Jurkat, Clone E6-1 (cell line): Measurements from ENCODE around the gene TENT5C.
A peak's percentile ranks its signal among the peaks of the same experiment; 100 is the strongest.

Experiments
- DNase-seq: peaks from one replicate; pipeline ENCODE4 v3.0.0-alpha.2; 2011; ENCODE audit warnings: low read depth, low spot score
- H3K4me3 ChIP-seq: 2 replicates; pipeline ENCODE4 v1.5.1; 2011; ENCODE audit warnings: mild to moderate bottlenecking, low read length, control low read depth, moderate library complexity

TENT5C gene

DNA sequence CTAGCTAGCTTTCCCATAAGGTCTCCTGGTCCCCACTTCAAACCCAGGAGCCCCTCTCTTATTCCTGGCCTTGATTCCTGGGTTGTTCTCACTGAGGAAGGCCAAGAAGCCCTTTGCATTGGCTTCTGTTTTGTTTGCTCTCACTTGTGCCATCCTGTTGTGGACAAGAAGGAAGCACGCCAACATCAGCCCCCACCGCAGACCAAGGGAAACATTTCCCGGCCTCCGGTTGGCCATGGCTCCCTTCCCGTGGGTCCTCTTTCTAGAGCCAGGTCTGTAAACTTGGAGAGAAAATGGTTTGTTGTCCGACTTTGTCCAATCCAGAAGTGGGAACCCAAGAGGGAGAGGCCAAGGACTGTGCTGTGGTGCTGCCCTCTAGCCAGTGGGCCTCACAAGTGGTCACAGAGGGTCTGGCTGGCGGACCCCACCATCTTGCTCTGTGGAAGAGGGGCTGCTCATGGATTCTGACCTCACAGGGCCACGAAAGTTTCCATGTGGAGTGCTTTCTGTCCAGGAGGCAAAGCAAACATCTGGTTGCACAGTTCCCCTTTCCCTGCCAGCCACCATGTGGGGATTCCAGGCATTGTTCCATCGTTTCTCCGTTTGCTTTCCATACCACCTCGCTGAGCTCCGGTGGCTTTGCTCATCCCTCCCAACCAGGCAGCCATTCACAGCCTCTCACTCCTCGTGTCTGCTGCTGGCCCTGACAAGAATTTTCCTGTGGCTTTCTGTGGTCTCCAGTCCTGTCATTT lies 18.9 kb upstream of the TENT5C start:
- no peak for DNase-seq
- no peak overlapping the region for H3K4me3 ChIP-seq

DNA sequence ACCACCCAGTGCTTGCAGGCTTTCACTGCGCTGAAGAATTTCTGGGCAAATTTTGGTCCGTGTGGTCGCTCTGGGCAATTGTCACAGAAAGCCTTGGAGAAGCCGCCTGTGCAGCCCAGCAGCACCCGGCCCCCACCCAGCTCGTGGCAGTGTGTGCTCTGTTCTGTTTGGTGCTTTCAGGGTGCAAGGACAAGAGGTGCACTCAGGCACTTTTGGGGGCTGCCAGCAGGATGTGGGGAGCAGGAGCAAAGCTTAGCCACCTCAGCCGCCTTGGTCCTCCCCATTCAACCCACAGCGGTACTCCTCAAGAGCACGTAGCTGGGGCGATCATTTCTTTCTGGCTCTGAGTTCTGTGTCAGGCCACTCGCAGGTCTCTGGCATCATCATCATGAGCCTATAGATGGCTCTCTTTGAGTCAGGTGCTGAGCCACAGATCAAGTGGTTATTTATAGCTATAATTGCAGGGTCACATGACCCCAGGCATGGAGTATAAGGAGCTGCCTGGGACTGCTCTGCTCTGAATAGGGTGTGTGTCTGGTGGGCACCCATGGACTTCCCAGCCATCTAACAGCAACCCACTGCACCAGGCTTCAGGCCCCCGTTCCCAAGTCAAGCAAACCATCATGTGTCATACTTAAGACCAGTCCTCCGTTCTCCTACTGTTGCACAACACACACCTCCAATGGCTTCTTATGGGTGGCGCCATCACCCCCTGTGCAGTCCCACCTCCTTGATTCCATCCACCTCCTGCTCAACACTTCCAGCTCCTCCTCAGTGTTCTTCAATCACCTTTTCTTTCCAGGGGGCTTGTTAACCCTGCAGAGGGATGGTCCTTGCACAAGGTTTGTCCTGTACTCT lies 18.1 kb upstream of the TENT5C start:
- H3K4me3 ChIP-seq: no peak overlapping the region
- no peak for DNase-seq

DNA sequence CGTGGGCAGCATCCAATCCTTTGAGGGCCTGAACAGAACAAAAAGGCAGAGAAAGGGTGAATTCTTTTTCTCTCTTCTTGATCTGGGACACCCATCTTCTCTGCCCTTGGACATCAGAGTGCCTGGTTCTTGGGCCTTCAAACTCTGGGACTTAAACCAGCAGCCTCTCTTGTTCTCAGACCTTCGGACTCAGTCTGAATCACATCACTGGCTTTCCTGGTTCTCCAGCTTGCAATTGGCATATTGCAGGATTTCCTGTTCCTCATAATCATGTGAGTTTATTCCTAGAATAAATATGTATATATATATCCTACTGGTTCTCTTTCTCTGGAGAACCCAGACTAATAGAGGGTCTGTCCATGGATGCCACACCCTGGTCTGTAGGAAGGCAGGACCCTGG lies 16.3 kb upstream of the TENT5C start:
- DNase-seq: no peak

DNA sequence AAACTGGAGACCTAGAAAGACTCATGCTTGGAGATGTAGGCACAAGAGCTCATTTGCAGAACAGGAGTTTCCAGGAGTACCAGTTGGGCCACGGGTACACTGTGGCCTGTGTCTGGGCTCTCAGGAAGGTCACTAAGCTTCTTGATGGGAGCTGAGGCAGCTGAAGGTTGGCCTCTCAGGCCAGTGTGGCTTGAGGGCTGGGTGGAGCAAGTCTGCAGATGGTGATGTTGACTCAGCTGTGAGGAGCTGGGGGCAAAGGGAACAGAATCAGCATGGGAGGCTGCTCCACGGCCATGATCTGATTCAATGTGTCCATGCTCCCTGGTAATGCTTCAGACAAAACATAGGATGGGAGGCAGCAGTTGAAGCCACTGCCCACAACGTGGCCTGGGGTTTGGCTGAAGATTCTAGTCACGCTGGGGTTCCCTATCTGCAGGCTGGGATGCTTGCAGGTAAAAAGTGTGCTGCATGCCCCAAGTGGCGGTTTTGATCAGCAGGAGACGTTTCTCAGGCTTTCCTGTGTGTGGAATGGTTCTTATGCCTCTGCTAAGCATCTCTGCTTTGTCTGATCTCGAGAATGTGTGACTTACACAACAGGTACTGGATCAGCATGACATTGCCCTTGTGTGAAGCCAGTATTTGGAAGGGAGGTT lies 15.4 kb upstream of the TENT5C start:
- DNase-seq: no peak
- H3K4me3 ChIP-seq: no peak overlapping the region

More for the DNA sequence above, 16.3 kb upstream of the TENT5C start:
- H3K4me3 ChIP-seq: no peak overlapping the region

DNA sequence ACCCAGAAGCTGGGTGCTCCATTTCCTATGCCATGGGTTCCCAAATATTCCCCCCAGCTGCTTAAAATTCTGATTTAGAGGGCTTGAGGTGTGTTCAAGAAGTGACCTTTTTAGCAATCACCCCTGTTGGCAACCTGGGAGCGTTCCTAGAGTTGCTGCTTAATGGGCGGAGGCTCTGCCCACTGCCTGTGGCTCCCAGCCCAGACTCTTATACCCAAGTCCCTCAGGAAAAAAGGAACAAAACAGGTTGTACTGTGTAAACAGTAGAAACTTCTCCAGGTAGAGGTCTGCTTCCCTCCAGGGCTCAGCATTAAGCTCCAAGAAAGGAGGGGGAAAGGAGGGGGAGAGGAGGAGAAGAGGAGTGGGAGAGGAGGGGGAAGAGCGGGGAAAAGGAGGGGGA lies 14.6 kb upstream of the TENT5C start:
- no peak for DNase-seq
- no peak overlapping the region for H3K4me3 ChIP-seq

DNA sequence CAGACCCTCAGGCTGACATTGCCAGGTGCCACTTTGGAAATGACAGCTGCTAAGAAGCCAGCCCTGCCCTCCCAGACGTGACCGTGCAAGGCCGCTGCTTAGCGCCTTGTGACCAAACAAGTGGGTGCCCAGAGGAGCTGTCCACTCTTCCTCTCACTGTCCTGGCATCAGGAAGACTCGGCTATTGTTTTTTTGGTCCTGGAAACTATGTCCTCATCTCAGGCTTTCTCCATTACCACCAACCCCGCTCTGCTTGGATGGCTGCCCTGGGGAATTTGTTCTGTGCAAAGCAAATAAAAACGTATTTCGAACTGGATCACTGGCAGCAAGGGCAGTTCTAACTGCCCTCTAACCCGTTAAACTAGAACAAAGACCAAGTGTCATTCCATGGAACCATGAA lies 13.7 kb upstream of the TENT5C start:
- H3K4me3 ChIP-seq: no peak overlapping the region
- DNase-seq: no peak

DNA sequence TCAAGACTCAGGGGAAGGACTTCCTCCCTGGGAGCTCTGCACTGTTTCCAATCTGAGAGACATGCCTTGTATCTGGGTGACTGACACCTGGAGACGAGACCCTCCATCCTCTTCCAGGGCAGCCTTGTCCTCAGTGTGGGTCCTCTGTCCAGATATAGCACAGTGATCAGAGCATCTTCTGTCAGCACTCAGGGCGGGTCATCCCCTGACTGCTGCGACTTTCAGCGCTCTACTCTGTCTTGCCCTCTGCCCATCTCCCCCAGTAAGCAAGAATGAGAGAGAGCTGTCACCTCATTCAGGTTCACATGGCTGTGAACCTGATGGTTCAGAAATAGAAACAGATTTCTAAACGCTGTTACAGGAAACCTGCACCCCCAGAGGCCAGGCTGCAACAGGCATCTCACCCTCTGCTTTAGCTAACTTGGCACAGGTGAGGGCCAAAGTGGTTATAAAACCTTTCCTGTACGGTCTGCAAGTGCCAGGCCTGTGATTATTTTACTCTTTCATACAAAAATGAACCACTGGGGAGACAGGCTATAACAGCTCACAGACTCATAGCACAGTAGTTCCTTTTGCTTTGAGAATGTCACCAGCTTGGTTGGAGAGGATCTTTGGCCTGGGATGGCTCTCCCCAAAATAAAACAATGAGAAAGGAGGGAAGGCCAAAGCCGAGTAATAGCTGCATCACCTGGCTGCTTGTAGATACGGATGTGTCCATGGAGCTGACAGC lies 11.4 kb upstream of the TENT5C start:
- DNase-seq: no peak
- no peak overlapping the region for H3K4me3 ChIP-seq

DNA sequence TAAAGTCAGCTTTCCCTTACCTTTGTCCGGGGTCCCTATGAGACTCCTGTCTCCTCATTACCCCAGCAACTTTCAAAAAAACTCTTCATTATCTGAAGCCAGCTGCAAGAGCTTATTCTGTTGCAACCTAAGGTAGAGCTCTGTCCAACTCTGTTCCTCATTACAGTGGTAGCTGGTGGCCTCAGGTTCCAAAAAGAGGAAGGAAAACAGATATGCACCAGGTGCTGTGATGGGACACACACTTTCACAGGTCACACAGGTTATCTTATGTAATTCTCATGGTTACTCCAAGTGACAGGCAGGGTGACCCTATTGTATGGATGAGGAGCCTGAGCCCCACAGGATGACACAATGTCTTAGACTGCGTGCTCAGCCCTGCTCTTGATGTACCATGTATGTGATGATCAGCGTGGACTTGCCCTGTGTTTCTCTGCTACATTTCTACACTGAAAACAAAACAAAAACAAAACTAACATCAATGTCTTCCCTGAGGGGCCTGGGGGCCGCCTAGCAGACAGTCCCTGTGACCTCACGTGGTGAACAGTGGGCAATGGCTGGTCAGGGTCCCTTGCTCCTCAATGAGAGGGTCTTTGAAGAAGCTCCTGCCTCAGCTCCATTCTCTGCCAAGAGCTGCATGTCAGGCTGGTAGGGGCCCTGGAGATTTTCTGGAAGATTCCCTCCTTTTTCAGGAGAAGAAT lies 9.7 kb upstream of the TENT5C start:
- no peak for DNase-seq
- H3K4me3 ChIP-seq: no peak overlapping the region

DNA sequence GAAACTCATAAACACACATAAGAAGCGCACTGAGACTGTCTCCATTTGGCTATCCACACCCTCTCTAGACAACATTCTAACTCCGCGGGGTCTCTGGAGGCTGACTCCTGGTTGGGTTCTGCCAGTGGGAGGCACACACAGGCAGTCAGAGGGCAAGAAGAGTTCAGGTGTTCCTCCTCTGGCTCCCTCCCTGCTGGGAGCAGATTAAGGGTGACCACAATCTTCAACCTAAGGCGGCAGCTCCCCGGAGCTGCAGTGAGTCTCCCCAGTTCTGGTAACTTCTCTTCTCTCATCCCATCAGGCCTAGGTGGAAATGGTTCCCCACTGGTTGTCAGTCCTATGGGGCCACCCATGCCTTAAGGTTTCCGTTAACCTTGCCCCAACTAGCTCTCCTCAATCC lies 7.4 kb upstream of the TENT5C start:
- no peak overlapping the region for H3K4me3 ChIP-seq
- no peak for DNase-seq

DNA sequence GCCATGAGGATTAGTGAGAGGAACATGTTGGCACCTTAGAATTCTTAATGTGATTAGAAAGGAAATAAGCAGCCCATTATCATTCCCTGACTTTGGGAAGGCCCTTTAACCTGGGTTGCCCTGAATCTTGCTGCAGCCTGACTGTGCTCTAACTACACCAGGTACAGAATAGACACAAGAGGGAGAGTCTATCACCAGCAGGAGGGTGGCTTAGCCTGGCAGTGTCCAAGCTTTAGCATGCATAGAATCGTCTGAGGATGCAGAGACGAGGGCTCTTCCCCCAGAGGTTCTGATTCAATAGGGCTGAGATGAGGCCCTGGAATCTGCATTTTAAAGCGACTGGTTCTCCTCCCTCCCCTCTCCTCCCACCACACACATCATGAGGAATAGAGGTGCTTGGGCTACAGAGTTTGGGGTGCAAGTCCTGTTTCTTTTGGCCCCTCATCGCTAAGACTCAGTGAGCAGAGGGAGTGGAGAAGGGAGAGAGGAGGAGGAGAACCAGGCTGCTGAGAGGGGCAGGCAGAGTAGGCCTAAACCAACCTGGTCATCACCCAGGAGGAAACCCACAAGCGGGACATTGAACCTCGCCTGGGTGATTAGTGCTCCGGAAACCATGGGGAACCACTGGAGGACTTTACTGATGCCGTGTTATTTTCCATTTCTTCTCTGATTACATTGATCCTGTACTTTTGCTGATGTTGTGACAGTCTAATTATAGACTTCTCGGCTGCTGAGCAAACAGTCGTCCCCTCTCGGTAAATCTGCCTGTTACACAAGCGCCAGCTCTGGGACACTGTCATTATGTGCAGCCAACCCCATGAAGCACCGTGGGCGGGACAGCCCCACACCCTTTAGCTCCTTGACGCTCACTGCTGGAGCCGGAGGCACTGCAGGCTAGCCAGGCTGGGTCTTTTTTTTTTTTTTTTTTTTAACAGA lies 6.3 kb upstream of the TENT5C start:
- DNase-seq: no peak
- no peak overlapping the region for H3K4me3 ChIP-seq

DNA sequence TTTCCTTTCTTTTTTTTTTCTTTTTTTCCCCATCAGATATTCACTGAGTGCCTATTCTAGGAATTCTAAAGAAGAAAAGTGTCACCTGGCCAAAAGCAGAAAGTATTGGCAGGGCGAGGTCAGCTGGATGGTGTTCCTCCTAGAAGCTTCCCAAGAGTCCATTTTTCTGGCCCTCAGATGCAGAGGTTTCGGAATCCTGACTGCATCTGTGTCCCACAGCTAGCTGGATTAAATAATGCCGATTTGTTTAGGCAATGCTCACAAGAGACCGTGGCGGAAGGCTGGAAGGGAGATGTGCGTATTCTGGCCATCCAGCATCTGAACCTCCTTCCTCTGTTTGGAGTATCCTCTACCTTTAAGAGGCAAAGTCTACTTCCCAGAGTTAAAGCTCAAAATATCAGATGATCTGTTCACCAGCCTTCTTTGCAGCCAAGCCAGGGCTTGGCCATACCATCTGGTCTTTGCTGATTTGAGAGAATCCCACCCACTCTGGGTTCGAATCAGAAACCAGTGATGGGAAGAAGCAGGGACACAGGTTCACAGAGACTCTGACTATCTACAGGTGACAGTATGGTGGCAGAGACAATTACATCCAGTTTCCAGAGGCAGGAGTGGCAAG lies 5.4 kb upstream of the TENT5C start:
- no peak for DNase-seq
- no peak overlapping the region for H3K4me3 ChIP-seq

DNA sequence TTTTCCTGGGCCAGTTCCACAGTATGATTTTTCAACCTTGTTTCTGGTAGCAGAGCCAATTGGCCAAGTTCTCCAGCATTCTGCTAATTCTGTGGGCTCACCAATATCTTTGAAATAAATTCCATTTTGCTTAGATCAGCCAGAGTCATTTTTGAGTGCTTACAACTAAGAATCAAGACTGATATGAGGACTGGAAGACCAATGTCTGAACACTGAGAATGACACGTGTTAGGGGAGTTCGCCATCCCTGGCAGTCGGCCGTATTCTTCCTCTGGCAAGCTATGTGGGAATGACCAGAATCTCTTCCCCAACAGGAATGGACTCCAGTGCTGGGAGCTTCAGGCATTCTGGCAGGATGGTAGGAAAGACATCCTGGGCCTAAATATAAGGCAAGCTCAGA lies 4.9 kb upstream of the TENT5C start:
- no peak overlapping the region for H3K4me3 ChIP-seq
- DNase-seq: no peak

DNA sequence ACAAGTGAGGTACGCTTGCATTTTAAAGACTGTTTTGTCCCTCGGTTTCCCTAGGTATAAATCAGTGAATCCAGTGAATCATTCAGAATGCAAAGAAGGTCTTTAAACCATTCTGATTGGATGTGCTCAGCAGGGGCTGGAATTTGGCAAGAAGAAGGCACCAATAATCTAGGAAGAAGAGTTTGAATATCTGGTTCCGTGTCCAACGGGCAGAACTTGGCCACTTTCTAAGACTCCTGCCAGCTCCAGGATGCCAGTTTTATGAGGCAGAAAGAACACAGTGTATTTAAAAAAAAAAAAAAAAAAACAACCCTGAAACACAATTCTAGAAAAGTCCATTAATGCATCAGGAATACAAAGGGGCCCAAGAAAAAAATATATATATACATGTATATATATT lies 3.0 kb upstream of the TENT5C start:
- no peak for DNase-seq
- H3K4me3 ChIP-seq: no peak overlapping the region

DNA sequence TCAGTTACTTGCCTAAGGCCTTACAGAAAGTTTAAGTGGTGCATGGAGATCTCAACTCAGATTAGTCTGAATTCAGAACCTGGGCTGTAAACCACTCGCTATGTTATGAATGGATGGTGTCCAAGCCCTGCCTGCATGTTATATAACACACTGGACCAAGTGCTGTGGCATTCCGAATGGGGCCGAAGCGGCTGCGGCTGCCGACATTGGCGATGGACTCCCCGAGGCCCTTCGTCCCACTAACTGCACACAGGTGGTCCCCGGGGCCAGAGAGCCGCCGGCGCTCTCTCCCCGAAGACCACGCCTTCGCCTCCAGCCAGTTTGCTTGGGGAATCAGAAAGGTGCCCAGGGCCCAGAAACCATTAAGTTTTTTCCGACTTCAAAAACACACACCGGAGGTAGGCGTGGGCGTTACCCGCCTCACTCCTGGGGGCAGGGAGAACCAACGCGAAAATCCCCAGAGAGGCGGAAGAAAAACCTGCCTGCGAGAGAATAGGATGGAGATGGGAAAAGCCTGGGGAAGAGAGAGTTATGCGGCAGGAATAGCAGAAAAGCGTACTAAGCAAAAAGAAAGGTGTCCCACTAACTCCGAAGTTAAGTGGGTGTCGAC lies 579 bp upstream of the TENT5C start:
- H3K4me3 ChIP-seq: peak overlapping the region; percentile 80
- no peak for DNase-seq

DNA sequence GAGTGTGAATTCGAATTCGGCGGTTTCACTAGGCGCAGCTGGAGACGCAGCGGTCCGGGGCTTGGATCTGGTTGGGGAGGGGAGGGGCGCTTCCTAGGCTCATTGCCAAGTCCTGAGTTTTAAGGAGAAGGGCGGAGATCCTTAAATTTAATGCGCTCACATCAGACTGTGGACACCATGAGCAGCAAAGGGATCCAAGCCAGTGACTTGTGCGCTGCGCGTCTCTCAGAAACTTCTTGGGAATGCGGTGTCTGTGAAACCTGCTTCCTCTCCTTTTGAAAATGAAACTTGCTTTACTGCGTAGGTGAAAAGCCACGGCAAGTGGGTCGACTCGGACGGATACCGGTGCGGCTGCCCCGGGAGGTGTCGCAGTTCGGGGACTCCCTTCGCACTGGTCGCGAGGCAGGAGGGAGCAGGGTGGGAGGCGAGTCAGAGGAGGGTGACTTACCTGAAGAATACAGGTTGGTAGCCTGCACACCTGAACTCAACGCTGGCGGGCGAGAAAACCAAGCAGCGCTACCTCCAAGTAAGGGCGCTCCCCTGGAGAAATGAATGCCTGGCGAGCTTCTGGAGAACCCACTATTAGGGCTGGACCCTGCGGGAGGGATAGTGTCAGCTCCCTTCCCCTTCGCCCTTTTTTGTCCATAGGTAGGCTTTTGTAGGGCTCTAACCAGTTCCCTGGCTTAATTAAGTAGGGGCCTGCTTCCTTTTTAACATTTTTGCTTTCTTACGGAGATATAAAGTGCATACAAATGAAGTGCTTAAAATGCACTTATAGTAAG lies 992 bp downstream of the TENT5C start:
- no peak for DNase-seq
- peak overlapping the region; percentile 88 for H3K4me3 ChIP-seq

DNA sequence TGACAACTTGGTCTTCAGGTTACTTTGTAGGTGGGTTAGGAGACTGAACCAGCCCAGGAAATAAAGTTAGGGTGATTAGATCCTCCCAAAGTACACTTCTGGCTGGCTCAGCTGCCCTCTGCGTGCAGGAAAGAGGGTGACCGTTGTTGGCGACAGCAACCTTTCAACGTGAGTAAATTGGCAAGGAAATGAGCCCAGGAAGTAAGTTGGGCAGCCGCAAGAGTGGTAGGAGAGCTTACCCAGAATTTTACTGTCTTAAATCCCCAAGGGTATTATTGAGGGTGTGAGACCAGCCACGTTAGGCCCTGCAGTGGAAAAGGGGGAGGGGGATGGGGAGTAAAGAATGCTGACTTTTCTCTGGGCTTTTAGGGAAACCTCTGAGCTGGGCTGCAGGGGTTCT lies 1.6 kb downstream of the TENT5C start:
- peak; percentile 78 for DNase-seq
- peak overlapping the region; percentile 88 for H3K4me3 ChIP-seq
